Fibroblast of pulmonary artery (primary cell): Measurements from ENCODE around the gene GPR61.

Experiments used
- DNase-seq: peaks from one replicate; pipeline ENCODE4 v3.0.0-alpha.2; 2010; ENCODE audit warnings: low read depth
- H3K4me3 ChIP-seq: replicated peaks from 2 replicates; pipeline ENCODE4 v1.5.1; 2011; ENCODE audit warnings: low read depth, mild to moderate bottlenecking, control low read depth, low read length, moderate library complexity
- CTCF ChIP-seq: IDR thresholded peaks from 2 replicates; pipeline ENCODE4 v1.5.1; 2011; ENCODE audit warnings: mild to moderate bottlenecking, control low read depth, low read length, inconsistent platforms; ENCODE audit errors: missing control alignments

GPR61 gene

DNA sequence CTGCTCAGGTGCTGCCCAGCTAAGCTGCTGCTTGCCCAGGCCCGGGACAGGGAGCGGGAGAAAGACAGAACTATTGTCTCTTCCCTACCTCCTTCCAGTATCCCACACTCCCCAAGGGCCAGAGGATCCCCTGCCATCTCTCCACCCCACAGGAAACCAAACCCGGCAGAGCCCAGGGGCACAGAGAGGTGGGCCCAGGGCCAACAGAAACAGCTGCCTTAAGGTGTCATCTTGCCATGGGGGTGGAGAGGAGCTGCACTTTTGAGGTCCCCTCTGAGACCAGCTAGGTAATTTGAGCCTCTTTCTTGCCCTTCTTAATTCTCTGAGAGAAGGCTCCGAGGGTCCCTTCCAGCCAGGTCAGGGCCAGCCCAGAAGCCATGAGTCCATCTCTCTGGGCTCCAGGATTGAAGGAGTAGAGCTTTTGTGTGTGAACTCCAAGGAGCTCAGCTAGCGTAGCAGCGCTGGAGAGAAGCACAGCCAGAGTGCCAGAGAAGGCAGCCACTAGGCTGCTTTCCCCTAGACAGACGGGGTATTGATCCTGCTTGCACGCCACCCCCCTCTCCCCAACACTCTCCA is 9.7 kb upstream of the GPR61 start:
- no peak overlapping the region for H3K4me3 ChIP-seq
- DNase-seq: no peak
- TF ChIP-seq CTCF: no peak

GRCh38 chr1:109530457-109531087 is 9.1 kb upstream of the GPR61 start:
- TF ChIP-seq CTCF: no peak
- DNase-seq: no peak
- no peak overlapping the region for H3K4me3 ChIP-seq

DNA sequence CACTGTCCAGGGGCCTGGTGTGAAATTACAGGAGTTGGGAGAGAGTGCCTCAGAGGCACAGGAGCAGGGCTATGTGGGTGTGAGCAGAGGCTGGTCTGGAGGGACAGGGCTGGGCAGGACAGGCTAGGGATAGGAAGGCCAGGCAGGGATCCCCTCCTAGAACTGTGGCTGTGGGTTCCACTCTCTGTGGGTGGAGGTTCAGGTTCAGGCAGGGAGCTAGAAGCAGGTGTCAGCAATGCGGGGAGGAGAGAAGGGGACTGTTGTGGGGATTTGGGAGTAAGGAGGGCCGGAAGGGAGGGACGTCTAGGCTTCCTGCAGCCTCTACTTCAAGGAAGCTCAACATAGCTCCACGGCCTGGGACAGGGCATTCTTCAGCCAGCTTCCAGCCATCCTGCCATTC is 8.3 kb upstream of the GPR61 start:
- TF ChIP-seq CTCF: no peak
- DNase-seq: no peak
- H3K4me3 ChIP-seq: no peak overlapping the region

GRCh38 chr1:109531826-109532364 is 7.8 kb upstream of the GPR61 start:
- DNase-seq: no peak
- no peak for TF ChIP-seq CTCF
- no peak overlapping the region for H3K4me3 ChIP-seq

GRCh38 chr1:109532365-109533136 is 7.1 kb upstream of the GPR61 start:
- no peak overlapping the region for H3K4me3 ChIP-seq
- peak; percentile 93 for TF ChIP-seq CTCF
- DNase-seq: peak; percentile 79

- no peak for DNase-seq
- TF ChIP-seq CTCF: no peak
- H3K4me3 ChIP-seq: no peak overlapping the region
These were observed 5.3 kb upstream of the GPR61 start for GRCh38 chr1:109534307-109534858.
